GM21529 (cell line): ENCODE data around the gene GRAMD1B.

Experiments
- ATAC-seq: cut with Tn5 transposase; IDR thresholded peaks from one replicate; pipeline ENCODE4 v1.9.1; 2021; ENCODE audit not compliant: unreplicated experiment

Gene GRAMD1B

DNA sequence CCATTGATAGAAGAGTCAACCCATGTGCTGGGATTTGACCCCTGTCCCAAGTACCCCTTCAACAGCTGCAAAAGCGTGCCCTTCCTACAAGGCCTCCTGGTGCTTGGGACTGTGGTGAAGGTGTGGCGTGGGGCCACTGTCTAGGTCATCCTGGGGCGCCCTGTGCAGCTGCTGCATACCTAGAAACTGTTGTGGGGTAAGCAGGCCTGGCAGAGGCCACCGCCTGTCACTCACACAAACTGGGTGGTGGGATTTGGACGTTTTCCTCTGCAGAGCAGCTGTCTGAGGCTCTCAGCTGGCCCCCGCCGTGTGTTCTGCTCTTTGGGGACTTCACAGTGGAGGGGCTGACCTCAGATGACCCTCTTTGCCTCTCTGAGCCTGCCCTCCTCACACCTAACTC lies 154.7 kb downstream of the GRAMD1B start:
- no peak for ATAC-seq

GRCh38 chr11:123585206-123585605 lies 155.1 kb downstream of the GRAMD1B start:
- no peak for ATAC-seq

DNA sequence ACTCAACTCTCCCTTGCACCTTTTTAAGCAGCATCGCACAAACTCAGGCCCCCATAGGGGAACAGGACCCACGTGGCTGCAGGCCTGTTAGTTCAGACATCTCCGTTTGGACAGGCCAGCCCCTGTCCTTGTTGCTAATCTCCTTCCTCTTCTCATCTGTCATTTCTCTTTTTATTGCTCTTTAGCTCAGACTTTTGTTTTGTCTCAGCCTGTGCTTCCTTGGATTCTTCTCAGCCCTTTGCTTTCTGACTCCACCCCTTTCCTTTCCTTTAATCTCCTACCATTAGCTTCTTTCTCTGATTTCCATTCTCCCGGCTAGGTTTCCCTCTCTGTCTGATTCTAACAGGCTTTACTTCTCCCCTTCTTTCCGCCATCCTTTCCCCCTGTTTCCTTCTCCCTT lies 155.6 kb downstream of the GRAMD1B start:
- ATAC-seq: no peak

GRCh38 chr11:123586568-123586967 lies 156.5 kb downstream of the GRAMD1B start:
- no peak for ATAC-seq

- ATAC-seq: no peak
Measured at GRCh38 chr11:123587044-123587443, 157.0 kb downstream of the GRAMD1B start.

DNA sequence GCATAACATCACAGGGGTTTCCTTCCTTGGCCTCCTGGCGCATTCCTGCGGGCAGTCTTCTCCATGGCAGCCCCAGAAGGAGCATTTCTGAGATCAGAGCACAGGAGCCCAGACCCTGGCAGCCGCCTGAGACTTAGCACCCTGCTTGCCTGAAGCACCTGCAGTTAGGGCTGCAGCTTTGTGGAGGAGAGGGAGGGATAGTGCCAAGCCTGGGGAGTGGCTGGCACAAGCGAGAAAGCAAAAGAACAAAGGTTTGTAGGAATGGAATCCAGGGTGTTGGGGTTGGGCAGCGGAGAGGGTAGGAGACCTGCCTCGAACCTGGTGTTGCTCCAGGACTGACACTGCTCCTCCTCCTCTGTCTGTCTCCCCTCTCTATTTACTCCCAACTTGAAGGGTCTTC lies 157.5 kb downstream of the GRAMD1B start:
- no peak for ATAC-seq

DNA sequence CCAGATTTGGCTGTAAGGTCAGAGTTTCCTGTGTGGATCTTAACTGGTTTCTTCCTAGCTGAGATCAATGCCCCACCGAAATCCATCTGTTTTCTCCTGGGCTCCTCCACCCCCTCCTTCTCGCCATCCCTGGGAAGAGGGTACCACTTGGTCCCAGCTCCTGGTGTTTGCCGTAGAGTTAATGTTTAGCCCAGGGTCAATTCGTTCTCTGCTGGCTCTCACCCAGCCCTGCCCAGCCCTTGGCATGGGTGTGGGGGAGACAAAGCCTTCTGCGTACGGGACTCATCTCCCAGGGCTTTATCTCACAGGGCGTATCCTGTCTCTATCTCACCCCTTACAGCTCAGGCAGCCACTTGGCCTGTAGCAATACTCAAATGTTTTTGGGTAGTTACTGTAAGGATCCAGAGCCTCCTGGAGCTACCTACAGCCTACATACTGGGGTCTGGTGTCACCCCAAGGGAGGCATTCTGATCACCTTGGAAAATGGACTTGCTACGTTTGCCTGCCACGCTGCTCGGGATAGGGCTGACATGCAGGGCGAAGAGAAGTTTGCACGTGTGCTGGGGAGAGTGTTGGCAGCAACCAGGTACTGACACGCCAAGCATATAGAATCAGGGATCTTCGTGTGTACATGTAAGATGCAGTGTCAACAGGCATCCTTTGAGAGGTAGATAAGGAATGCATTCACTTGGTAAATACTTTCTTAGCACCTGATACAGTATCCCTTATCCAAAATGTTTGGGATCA lies 158.2 kb downstream of the GRAMD1B start:
- ATAC-seq: no peak

DNA sequence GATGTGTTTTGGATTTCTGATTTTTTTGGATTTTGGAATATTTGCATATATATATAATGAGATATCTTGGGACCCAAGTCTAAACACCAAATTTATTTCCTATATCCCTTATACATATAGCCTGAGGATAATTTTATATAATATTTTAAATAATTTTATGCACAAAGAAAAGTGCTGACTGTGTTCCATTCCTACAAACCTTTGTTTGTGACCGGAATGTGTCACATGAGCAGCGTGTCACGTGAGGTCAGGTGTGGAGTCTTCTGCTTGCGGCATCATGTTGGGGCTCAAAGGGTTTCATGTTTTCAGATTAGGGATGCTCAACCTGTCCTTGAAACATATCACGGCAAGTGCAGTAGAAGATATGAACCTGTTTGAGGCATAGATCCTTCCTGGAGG lies 158.8 kb downstream of the GRAMD1B start:
- no peak for ATAC-seq

DNA sequence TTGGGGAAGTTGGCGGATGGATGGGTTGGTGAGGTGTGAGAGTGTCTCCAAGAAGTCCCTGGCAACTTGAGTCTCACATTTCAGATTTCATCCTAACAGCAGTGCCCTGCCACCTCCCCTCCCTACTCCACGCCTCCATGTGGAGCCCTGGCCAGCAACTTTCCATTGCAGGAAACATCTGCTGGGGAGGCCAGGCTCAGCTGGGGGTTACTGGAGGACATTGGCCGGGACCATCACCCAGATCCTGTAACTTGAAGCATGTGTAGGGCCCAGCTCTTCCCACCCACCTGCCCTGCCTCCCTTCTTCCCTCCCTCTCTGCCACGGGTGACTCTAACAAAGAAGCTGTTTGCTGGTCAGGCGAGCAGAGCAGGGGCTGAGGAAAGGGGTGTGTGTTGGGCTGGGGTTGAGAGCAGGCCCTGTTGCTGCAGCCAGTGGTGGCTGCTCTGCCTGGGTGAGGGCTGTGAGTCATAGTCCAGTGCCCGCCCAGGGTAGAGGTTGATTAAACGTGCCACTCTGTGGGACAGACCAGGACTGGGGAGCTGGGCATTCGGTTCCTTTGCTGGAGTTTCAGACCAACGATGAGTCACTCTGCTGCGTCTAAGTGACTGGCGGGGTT lies 160.3 kb downstream of the GRAMD1B start:
- ATAC-seq: no peak

GRCh38 chr11:123593570-123593969 lies 163.5 kb downstream of the GRAMD1B start:
- ATAC-seq: no peak

- no peak for ATAC-seq
Measured at GRCh38 chr11:123594188-123594901, 164.3 kb downstream of the GRAMD1B start.

- ATAC-seq: no peak
Measured at GRCh38 chr11:123594921-123595320, 164.9 kb downstream of the GRAMD1B start.

GRCh38 chr11:123597859-123598258 lies 167.8 kb downstream of the GRAMD1B start:
- no peak for ATAC-seq

- no peak for ATAC-seq
Measured at GRCh38 chr11:123601136-123601535, 171.1 kb downstream of the GRAMD1B start.

DNA sequence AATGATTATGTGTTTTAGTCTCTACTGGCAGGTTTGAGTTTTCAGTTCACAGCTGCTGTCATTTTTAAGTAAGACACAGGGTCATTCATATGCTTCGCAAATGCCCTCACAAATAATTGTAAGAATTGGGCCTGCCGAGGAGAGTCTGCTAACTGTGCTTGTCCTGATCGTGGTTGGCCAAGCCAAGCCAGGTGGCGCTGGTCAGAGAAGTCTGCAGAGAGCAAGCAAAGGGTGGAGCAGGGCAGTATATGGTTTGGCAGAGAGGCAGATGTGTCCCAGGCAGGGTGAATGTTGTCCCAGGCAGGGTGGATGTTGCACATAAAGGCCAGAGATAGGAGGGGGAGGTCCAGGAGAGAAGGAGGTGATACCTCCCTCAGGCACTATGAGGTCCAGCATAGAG lies 171.7 kb downstream of the GRAMD1B start:
- ATAC-seq: no peak

- ATAC-seq: no peak
Measured at GRCh38 chr11:123603666-123604065, 173.6 kb downstream of the GRAMD1B start.

GRCh38 chr11:123607781-123608180 lies 177.7 kb downstream of the GRAMD1B start:
- ATAC-seq: no peak

DNA sequence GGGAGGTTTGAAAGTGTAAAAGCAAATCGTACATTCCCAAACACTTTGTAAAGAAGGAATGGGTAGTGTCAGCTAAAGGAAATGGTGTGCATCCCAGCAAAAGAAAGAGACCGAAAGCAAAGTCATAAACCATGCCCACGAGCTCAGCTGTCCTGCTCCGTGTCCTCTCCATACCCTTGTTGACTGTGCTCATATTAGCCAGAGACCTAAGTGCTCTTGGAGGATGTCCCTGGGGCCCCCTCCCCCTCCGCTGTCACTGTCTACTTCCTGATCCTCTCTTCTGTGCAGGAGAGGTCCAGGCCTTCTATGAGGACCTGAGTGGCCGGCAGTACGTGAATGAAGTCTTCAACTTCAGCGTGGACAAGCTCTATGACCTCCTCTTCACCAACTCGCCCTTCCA lies 178.3 kb downstream of the GRAMD1B start:
- no peak for ATAC-seq

DNA sequence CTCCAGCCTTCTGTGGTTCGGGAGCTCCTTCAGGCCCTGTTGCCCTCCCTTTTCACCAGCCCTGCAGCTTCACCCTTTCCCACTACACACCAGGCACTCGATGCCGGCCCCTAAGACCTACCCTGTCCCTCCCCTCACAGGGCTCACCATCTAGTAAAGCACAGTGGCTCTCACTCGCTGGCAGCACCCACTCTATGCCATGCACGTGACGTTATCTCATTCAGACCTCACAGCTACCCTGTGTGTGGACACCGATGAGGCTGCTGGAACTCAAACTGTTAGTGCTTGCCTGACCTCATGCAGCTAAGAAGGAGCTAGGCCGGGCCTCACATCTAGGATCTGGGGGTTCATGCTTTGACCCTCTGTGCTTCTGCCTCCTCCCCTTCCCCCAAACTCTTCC lies 178.9 kb downstream of the GRAMD1B start:
- ATAC-seq: no peak

GRCh38 chr11:123611698-123612097 lies 181.6 kb downstream of the GRAMD1B start:
- ATAC-seq: no peak

DNA sequence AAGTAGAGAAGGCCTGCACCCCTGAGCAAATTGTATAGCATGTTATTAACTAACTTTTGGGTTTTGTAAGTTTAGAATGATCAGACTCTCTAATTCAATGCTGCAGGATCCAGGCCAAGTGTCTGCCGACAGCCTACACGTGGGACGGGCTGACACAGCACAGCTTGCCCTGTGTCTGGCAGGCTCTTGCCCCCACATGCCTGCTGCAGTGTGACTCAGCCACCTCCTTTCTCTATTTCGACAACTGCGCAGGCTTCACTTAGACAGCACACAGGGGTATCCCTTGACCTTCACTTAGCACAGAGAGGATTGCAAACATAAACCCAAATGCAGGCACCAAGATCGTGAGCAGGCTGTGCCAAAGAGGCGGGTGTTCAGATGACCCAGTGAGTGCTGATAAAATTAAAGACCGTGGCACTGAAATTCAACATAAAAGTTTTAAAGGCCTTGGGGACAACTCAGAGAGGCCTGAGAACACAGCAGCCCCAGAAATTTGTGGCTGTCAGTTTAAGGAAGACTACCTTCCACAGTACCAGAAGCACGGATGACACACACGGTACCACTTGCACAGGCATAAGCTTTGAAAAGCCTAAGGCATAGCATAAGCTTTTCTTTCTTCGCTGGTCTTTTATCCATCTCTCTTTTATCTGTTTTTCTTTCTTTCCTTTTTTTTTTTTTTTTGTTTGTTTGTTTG lies 186.6 kb downstream of the GRAMD1B start:
- no peak for ATAC-seq

GRCh38 chr11:123622576-123622975 lies 192.5 kb downstream of the GRAMD1B start:
- ATAC-seq: no peak
